Activated effector memory CD4-positive, alpha-beta T cell treated with anti-CD3 and anti-CD28 coated beads, Interleukin-2, amount 50 U/mL, for 16 hours (primary cell): ENCODE data around the gene CCHCR1.

Source experiments
- DNase-seq: peaks from one replicate; pipeline ENCODE4 v3.0.0-alpha.2; 2020

CCHCR1 gene

DNA sequence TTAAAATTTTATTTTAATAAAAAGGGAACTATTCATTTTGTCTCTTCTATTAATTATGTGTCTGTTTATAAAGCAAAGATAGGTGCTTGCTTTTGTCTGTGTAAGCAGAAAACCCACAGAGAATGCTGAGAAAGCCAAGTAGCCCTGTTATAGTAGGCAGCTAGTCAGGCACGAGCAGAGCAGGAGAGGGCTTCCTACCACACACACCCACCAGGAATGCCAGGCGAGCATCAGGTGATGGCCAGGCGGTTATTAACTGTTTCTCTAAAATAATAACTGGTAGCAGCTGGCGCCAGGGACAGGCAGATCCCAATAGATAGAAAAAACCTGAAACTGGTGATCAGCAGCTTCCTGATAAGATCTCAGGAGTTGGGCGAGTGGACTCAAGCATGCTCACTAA, 60.9 kb downstream of the CCHCR1 start:
- DNase-seq, result no peak

DNA sequence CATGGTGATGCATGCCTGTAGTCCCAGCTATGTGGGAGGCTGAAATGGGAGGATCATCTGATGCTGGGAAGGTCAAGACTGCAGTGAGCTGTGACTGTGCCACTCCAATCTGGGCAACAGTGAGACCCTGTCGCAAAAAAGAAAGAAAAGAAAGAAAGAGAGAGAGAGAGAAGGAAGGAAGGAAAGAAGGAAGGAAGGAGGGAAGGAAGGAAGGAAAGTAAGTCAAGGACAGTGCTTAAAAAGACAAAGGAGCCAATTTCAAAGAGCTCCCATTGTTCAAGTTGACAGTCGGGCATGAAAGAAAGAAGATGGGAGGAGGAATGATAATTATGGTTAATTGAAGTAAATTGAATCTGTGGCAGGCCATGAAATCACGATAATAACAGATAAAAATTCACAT, 61.4 kb downstream of the CCHCR1 start:
- DNase-seq, result no peak

DNA sequence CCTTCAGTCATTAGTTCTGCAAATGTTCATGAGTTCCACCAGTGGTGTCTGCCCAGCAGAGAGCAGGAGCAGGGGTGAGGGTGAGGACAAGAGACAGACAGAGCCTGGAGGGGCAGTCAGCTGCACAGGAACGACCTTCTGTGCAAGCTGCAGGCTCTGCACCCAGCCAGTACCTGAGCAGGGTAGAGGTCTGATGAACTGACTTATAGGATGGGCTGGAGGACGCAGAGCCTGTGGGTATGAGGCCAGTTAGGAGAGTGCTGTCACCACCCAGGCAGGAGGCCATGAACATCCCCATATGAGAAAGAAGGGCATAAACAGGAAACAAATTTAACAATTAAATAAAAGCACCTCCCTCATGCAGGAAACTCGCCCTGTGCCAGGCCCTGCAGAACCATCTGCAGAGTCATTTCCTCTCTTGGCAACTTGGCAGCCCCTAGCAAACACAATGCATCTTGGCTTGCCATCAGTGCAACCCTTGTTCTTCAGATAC, 63.2 kb downstream of the CCHCR1 start:
- peak; percentile 72 for DNase-seq

DNA sequence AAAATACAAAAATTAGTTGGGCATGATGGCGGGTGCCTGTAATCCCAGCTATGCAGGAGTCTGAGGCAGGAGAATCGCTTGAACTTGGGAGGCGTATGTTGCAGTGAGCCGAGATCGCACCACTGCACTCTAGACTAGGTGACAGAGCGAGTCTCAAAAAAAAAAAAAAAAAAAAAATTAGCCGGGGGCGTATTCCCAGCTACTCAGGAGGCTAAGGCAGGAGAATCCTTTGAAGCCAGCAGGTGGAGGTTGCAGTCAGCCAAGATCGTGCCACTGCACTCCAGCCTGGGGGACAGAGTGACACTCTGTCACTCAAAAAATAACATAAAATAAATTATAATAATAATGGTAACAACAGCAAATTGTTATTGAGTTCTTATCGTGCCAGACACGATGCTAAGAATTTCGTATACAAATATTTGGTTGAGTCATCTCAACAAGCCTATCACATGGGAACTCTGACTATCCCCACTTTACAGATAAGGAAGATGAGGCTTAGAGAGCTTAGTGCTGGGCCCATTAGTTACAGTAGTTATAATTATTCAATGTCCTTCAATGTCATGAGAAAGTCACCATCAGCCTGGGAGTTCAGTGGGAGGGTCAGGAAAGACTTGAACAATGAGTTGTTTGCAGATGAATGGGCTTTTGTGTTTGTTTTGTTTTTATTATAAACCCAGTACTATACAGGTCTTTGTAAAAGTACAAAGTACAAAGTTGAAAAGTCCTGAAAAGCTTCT, 64.7 kb downstream of the CCHCR1 start:
- no peak for DNase-seq
